RPMI8226 (cell line): ENCODE measurements around the gene SLC1A7.

Source experiments
- DNase-seq: peaks from one replicate; pipeline ENCODE4 v3.0.0-alpha.2; 2015

Gene SLC1A7

DNA sequence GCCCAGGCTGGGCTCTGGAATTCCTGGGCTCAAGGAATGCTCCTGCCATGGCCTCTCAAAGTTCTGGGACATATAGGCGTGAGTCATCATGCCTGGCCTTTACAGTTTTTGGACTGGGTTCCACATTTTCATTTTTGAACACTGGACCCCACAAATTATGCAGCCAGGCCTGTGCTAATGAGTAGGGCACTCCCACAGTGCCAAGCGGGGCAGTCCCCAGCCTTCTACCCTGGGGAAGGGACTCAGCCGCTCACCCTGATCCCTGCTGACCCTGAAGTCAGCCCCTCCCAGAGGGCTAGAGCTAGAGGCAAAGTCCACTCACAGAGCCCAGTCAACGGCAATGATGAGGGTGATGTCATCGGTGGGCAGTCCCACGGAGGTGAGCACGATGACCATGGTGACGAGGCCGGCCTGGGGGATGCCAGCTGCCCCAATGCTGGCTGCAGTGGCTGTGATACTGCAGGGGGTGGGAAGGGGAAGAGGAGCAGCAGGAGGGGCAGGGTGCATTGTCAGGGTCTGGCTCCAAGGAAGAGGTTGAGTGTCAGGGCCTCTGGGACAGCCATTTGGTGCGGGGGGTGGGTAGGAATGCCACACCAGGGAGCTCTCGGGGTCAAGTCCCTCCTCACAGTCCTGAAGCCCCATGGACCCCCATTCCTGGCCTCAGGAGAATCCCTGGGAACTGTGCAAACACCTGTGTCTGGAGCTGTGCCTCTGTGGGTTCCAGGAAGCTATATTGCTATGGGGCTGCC, 52.8 kb downstream of the SLC1A7 start:
- no peak for DNase-seq

DNA sequence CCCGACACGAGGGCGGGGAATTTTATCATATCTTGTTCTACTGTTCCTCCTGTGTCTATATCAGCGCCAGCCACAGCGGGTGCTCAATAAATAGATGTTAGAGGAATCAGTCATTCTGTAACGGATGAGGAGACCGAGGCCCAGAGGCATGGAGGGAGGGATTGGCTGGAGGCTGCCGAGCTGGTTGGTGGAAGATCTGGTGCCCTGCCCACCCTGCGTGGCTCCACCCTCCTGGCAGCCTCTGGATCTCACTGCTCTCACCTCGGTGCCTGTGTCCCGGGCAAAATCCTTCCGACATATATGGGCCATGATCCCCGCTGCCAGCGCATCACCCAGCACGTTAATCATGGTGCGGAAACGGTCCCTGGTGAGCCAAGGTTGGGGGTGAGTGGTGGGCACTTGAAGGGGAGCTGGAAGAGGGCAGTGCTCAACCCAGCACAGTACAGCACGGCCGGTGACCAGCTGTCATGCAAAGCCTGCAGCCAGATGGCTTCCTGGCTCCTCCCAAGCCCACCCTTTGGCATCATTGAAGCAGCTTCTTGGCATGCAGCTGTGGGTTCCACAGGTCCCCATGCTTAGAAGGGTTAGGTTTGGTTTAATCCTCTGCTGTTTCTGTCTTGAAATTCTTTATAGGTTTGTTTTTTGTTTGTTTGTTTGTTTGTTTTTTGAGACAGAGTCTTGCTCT, 53.7 kb downstream of the SLC1A7 start:
- DNase-seq = no peak

DNA sequence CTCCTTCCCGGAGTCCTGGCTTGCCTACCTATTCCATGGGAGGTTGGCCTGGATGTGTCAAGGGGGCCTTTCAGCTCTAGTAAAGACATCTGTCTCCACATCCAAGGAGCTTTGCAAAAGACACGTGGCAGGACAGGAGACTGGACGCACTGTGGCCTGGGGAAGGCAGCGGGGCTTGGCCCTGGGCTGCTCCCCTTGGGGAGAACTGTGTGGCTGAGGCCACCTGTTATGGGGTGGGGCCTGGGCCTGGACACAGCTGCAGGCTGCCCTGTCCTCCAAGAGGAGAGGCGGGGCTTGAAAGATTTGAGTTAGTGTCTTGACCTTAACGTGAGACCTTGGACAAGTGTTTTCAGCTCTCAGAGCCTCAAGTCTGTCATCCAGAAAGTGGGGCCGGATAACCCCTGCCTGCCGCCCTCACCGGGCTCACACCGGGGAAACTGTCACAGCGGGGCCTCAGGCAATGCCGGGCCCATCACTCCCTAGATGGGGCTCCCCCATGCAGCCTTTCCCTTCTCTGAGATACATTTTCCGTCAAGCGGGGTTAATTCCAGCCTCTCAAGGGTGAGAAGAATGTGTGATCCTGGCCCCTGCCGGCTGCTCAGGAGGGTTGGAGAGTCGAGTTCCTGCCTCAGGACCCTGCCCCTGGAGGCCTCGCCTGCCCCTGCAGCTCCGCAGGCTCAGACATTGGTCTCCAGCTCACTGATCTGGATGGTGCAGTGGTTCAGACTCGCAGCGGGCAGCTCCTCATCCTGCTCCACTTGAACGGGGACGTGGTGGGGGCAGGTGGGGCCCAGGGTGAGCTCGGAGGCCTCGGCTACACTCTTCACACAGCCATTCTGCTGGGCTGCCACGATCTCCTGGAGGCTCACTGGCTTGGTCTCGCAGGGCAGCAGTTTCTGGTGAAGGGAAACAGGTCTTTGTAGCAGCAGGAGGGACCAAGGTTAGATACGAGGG, 54.8 kb downstream of the SLC1A7 start:
- DNase-seq = no peak

DNA sequence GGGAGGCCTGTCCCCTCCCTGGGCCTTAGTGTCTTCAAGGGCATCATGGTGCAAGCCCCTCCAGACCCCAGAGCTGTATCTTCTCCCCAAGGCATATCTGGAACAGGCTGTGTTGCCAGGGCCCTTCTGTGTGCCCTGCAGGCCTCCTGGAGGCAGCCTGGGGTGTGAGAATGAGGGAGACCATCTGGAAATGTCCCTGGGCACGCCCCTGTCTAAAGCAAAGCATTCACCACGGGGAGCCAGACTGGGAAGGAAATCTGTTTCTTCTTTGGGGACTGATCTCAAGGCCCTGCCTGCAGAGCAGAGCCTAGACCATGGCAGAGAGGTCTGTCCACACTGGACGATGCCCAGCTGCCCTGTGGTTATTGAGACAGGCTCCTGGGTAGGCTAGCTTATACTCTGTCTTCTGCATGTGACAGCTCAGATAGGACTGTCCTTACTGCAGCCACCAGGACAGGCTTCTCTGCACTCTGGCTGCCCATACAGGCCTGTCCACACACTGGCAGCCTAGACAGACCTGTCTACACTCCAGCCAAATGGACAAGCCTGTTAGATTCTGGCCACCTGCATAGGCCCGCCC, 55.9 kb downstream of the SLC1A7 start:
- DNase-seq = no peak

DNA sequence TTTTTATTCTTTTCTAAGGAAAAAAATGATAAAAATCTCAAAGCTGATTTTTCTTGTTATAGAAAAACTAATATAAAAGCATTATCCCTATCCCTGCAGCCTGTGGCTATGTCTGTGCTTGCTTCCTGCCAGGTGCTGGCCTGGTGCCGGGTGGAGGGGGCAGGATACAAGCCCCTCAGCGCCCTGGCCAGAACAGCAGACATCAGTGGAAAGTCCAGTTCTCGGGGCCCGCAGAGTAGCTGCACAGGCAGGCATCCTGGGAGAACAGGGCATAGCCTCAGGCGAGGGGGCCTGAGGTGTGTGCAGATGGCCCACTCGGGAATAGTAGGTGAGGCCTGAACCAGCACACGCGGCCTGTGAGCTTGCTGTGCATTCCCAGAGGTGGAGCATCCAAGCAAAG, 57.0 kb downstream of the SLC1A7 start:
- no peak for DNase-seq

DNA sequence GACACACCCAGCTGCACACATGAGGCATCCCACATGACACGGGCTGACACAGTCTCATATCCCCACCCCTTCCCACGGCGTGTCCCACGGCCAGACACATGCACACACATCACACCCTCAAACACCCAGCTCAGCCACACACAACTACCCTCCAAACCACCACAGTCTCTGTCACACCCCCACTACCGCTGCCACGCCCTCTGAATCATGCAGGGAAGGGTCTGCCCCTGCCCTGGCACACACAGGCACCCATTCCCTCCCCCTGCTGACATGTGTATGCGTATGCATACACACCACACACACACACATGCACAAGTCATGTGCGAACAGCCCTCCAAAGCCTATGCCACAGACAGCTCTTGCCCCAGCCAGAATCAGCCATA, 57.9 kb downstream of the SLC1A7 start:
- no peak for DNase-seq

DNA sequence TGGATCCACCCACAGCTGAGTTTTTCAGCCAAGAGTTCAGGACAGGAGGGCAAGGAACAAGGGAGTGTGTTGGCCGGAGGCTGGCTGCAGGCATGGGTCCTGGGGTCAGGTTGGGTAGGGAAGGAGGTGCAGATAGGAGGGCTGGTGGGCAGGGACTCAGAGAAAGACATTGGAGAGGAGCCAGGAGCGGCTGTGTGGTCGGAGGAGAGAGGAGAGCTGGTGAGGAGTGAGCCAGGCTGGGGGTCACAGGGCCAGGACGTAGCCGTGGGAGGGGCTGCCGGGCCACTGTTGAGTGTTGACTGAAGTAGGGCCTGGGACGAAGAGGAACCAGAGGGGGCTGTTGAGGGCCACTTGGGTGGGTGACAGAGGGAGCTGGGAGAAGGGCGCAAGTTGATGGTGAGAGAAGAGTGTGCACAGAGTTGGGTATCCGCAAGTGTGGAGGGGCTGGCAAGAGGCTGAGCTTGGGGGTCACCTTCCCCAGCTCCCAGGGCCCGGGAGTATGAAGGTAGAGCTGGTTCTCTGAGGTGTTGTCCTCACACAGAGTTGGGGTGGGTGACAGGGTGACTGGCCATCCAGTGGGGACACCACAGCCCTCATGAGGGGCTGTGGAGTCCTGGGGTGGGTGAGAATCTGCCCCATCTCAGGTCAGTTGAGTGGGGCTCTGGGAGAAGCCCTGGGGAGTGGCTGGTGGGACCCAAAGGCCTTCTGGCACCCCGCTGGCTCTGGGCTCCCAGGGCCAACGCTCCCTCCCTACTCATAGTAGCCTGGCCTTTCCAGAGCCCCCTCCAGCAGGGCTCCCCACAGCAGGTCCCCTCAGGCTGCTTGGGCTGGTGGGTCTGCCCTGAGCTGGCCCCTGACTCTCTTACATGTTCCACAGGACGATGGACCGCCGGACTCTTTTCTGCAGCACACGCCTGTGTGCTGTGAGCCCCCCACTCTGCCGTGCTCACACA, 58.5 kb downstream of the SLC1A7 start:
- no peak for DNase-seq

DNA sequence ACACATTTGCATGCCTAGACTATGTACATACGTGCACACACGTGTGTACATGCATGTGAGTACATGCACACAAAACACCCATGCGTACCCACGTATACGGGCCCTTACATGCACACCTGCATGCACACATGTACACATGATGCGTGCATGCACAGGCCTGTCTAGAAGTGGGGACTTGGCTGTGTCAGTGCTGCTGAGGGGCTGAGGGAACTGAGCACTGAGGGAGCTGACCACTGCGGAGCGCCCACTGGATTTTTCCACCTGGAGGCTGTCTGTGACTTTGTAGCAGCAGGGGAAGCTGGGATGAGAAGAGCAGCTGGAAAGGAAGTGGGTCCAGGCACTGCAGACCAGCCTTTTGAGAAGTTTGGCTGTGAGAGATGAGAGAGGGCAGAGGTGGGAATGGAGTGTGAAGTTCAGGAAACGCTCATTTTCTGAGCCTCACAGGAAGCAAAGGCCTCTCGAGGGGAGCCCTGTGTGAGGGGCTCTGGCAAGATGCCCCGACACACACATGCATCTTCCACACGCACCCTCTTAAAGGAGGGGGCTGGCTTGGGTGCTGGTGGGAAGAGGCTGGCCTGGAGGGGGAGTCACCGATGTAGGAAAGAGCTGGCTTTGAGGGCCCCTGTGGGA, 59.5 kb downstream of the SLC1A7 start:
- no peak for DNase-seq

DNA sequence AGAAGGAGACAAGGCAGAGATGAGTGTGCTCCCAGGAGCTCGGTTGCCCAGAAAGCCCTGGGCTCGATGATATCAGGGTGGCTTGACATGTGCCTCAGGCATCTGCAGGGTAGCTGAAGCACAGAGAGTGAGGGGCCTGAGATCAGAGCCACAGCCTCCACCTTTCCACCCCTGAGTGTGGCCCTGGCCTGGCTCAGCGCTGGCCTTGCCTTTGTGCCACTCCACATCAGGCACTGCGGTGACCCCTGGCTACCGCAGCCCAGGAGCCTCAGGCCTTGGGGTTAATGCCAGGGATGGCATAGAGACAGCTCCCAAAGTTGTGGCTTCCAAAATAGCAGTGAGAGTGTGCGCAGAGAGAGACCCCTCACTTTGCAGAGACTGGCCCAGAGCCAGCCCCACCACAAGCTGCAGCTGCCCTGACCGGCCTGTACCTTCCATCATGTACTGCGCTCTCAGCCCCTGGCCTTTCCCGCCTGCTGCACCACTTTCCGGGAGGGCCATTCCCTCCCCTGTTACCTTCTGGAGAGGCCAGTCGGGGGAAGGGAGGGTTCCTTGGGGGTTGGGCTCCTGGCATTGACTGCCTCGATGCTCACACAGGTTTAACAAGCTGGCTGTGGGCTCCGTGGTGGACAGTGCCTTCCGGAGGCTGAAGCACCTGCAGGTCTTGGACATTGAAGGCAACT, 60.9 kb downstream of the SLC1A7 start:
- no peak for DNase-seq

DNA sequence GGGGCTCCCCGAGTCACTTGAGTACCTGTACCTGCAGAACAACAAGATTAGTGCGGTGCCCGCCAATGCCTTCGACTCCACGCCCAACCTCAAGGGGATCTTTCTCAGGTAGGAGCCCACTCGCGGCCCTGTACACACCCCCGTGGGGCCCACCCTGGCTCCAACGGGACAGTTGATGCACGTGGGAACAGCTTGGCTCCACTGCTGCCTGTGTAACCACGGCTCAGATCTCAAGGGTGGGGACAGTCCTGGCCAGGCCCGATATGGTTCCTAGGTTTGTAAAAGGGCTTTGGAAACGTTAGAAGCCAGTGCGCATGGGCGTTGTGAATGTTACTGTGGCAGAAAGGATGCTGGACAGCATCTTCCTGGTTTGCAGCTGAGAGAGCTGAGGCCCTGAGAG, 61.7 kb downstream of the SLC1A7 start:
- DNase-seq = no peak

DNA sequence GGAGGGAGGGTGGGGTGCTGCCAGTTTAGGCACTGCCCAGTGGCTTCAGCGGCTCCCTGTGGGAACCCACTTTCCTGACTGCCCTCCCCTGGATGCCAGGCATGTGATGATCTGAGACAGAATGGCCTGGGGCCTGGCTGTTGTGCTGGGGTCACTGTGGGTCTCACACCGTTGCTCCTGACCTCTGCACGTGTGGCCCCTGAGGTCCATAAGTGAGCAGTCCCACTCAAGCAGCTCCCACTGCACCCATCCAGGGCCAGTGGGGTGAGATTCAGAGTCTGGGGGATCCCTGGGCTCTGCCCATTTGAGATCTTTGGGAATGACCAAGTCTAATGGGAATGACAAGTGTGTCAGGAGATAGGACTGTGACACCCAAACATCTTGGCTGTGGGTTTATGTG, 62.4 kb downstream of the SLC1A7 start:
- DNase-seq = no peak

DNA sequence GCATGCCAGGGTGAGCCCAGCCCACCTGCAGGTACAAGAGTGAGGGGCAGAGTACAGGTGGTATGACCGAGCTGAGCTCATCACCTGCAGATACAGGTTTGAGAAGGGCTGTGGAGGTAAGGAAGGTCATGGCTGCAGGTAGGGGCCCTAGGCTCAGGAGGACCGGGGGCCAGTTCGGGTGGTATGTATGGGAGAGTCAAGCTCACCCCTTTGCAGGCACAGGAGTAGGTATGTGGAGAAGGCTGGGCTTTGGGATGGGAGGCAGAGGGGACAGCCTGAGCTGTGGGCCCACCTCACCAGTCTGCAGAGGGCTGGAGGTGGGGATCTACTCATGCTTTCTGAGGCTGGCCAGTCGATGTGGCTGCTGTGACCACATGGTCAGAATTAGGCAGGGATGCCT, 63.2 kb downstream of the SLC1A7 start:
- no peak for DNase-seq

DNA sequence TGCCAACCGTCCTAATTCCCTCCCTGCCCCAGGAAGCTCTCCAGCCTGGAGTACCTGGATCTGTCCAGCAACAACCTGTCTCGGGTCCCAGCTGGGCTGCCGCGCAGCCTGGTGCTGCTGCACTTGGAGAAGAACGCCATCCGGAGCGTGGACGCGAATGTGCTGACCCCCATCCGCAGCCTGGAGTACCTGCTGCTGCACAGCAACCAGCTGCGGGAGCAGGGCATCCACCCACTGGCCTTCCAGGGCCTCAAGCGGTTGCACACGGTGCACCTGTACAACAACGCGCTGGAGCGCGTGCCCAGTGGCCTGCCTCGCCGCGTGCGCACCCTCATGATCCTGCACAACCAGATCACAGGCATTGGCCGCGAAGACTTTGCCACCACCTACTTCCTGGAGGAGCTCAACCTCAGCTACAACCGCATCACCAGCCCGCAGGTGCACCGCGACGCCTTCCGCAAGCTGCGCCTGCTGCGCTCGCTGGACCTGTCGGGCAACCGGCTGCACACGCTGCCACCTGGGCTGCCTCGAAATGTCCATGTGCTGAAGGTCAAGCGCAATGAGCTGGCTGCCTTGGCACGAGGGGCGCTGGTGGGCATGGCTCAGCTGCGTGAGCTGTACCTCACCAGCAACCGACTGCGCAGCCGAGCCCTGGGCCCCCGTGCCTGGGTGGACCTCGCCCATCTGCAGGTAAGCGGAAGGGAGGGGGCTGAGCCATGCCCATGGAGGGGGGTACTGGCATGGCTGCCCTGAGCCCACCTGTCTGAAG, 63.9 kb downstream of the SLC1A7 start:
- no peak for DNase-seq

DNA sequence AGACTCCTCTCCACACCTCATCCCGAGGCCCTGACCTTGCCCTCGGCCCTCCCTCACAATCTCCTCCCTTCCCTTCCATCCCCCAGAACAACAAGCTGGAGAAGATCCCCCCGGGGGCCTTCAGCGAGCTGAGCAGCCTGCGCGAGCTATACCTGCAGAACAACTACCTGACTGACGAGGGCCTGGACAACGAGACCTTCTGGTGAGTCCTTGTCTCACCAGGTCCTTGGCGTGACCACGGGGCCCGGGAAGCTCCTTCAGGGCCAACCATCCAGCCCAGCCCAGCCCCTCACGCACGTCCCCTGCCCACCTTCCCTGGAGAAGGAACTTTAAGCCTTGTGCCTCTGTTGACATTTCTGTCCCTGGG, 64.9 kb downstream of the SLC1A7 start:
- no peak for DNase-seq

DNA sequence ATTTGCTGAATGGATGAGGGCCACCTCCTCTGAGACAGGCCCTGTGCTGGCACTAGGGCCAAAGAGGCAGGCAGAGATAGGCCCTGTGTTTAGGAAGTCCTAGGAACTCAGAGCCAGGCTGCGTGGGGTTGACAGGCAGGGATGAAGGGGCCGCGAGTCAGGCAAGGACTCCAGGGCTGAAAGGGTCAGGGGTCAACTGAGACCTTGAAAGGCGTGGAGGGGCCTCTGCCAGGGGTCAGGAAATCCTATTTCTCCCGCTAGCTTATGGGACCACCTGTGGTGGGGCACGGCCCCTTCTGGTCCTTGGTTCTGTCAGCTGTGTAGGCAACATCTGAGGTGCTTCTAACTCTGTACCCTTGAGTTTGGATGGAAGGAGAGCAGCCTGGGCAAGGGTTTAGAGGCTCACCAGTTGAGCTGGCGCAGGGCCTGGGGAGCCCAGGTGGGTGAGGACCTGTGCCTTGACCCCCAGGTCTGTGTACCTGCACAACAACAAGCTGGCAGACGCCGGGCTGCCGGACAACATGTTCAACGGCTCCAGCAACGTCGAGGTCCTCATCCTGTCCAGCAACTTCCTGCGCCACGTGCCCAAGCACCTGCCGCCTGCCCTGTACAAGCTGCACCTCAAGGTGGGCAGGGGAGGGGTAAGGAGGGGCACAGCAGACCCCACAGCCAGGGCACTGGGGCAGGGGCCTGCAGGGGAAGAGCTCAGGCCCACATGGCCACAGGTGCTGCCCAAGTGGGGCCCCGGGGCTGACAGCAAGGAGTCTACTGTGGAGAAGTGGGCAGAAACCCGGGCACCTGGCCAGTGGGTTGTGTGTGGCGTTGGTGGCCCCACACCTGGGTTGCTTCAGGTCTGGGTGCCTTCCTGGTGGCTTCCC, 65.5 kb downstream of the SLC1A7 start:
- DNase-seq = no peak

DNA sequence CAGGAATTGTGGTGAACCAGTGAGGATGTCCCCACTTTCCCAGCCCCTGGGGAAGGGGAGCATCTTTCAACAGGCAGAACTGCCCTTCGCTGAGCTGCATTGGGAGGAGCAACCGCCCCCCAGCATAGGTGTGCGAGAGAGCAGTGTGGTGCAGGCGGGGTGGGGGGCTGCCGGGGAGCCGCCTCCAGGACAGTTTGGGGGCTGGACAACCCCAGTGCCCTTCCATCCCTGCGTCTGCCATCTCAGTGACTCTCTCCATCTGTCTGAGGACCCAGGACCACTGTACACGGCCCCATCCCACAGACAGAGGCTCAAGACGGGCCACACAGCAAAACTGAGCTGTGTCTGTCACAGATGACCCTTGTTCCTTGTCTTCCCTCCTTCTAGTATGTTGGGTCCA, 66.3 kb downstream of the SLC1A7 start:
- DNase-seq = no peak

DNA sequence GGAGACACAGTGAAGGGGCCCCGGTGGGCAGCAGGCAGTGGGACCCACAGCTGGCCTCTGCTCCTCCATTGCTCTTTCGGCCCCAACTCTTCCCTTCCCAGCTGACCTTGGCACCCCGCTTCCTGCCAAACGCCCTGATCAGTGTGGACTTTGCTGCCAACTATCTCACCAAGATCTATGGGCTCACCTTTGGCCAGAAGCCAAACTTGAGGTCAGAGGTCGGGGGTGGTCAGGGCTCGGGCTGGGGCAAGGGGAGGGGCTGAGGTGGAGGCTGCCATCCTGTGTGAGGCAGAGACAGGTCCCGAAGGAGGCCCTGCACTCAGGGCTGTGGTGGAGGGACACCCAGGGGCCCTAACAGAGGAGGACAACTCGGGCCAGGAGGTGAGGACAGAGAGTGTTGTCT, 66.7 kb downstream of the SLC1A7 start:
- DNase-seq = peak; percentile 39

DNA sequence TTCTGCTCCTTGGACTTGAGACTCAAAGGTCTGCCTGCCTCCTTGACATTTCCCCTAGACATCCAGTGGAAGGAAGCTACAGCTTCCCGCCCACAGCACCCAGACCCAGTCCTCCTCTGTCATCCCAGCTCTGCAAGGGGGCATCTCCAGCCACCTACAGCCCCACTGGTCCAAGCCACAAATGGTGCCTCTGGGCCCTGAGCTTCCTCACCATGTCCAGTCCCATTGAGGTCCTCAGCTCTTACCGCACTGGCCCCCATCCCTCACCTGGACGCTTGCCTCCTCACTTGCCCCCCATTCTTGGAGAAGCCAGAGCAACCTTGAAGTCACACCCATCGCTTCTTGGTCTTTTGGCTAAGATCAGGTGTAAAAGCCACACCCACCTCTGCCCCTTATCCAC, 67.2 kb downstream of the SLC1A7 start:
- DNase-seq = no peak
